NB4 (cell line): ENCODE results near the gene CMSS1.
A peak's percentile ranks its signal among the peaks of the same experiment; 100 is the strongest.

ENCODE experiments used
- DNase-seq: peaks from one replicate; pipeline ENCODE4 v3.0.0; 2010; ENCODE audit warnings: low read depth
- H3K4me3 ChIP-seq: one replicate; pipeline ENCODE4 v1.5.1; 2011; ENCODE audit warnings: mild to moderate bottlenecking, low read depth, low read length, moderate library complexity
- CTCF ChIP-seq: IDR thresholded peaks from one replicate; pipeline ENCODE4 v1.5.1; 2012; ENCODE audit warnings: low read depth, low read length
- MAX ChIP-seq: IDR thresholded peaks from 2 replicates; pipeline ENCODE4 v1.6.1; 2011; ENCODE audit warnings: low read depth, low read length
- MYC ChIP-seq: IDR thresholded peaks from 2 replicates; pipeline ENCODE4 v1.6.1; 2011; ENCODE audit warnings: low read depth, low read length
- POLR2A ChIP-seq: IDR thresholded peaks from 2 replicates; pipeline ENCODE4 v1.6.1; 2011; ENCODE audit warnings: mild to moderate bottlenecking; ENCODE audit not compliant: insufficient read length; ENCODE audit errors: extremely low read depth

The CMSS1 gene

DNA sequence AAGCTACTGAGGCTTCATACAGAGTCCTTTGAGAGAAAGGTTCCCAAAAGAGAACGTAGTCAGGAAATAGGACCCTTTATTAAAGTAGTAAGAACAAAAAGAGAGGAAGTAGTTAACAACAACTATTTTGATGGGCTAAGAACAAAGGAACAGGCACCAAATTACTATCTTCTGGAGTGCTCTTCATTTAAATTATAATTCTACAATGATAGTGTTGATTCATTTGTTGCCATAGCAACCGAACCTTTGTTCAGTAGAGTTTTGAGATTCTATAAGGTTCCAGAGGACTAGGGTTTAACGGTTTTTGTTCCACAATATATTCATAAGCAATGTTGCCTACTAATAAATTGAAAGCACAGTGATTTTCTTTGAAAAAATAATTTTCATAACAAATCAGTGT, 78.8 kb downstream of the CMSS1 start:
- peak overlapping the region; percentile 27 for H3K4me3 ChIP-seq
- TF ChIP-seq POLR2A (no peak), MAX (no peak), CTCF (no peak), MYC (no peak)
- DNase-seq = no peak

DNA sequence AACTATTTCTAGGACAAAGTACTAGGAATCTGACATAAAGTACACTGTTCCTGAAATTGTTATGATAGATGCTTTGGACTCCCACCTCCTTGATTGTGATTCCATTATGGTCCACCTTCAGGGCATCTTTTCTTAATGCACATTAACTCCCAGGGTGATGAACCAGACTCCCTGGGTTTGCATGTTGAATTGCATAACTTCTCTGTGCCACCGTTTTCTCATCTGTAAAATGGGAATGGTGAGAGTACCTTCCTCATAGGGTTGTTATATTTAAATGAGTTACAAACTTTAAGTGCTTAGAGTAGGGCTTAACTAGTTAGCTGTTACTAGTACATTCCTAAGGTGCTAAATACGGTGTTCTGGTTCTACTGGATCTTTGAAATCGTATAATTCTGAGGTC, 81.9 kb downstream of the CMSS1 start:
- no peak overlapping the region for H3K4me3 ChIP-seq
- DNase-seq = no peak
- TF ChIP-seq CTCF = no peak
- TF ChIP-seq MYC = no peak
- no peak for TF ChIP-seq MAX
- TF ChIP-seq POLR2A = no peak

- no peak overlapping the region for H3K4me3 ChIP-seq
- no peak for TF ChIP-seq MAX
- no peak for TF ChIP-seq MYC
- TF ChIP-seq POLR2A = no peak
- no peak for TF ChIP-seq CTCF
- no peak for DNase-seq
Measured at GRCh38 chr3:99900248-99900647, 82.6 kb downstream of the CMSS1 start.

- TF ChIP-seq POLR2A (no peak), MAX (no peak), MYC (no peak), CTCF (no peak)
- peak; percentile 22 for DNase-seq
Measured at GRCh38 chr3:99901200-99901926, 83.7 kb downstream of the CMSS1 start.

GRCh38 chr3:99902091-99902490, 84.4 kb downstream of the CMSS1 start:
- DNase-seq = no peak
- no peak overlapping the region for H3K4me3 ChIP-seq
- TF ChIP-seq MAX (no peak), MYC (no peak), CTCF (no peak), POLR2A (no peak)

More at GRCh38 chr3:99901200-99901926, 83.7 kb downstream of the CMSS1 start:
- H3K4me3 ChIP-seq = no peak overlapping the region
